B cell (primary cell): ENCODE data around the gene DDX52.

ENCODE experiments used
- CTCF ChIP-seq: fragments of 200-600 bp; IDR thresholded peaks from one replicate; pipeline ENCODE4 v1.8.0; 2022; ENCODE audit warnings: antibody characterized with exemption, mild to moderate bottlenecking
- EZH2 ChIP-seq: IDR thresholded peaks from 2 replicates; pipeline ENCODE4 v1.6.1; 2012; ENCODE audit warnings: borderline replicate concordance, low read depth, mild to moderate bottlenecking, moderate library complexity, low read length; ENCODE audit not compliant: insufficient read depth, poor library complexity, severe bottlenecking

DNA sequence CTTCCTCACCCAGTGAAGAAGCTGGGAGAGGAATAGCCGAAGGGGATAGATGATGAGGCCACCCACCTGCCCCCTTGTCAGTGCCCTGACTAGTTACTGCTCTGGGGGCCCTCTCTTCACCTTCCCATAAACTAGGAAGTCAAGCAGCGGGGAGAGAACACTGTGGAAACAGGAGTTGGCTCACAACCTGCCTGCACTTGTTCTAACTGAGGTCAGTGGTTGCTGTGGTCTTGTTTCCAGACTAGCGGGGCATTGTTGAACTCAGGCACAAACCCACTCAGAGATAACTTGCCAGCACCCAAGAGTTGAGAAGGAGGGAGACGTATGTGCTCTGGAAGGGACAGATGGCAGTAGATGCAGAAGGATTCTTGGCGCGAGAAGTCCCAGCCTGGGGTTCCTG, 48.6 kb upstream of the DDX52 start:
- no peak for TF ChIP-seq EZH2
- no peak for TF ChIP-seq CTCF
